WI38 (cell line): Measurements from ENCODE around the gene POLR2H.

Source experiments
- H3K4me3 ChIP-seq: 2 replicates; pipeline ENCODE4 v1.5.1; 2011; ENCODE audit warnings: low read depth, mild to moderate bottlenecking, control low read depth, low read length
- TF ChIP-seq, protein P1 (sequence below): IDR thresholded peaks from 2 replicates; pipeline ENCODE4 v1.5.1; 2012; ENCODE audit warnings: low read depth, mild to moderate bottlenecking, control low read depth, low read length

POLR2H gene

GRCh38 chr3:184359610-184360009 lies 1.9 kb upstream of the POLR2H start:
- no peak overlapping the region for H3K4me3 ChIP-seq
- TF ChIP-seq, protein P1, sequence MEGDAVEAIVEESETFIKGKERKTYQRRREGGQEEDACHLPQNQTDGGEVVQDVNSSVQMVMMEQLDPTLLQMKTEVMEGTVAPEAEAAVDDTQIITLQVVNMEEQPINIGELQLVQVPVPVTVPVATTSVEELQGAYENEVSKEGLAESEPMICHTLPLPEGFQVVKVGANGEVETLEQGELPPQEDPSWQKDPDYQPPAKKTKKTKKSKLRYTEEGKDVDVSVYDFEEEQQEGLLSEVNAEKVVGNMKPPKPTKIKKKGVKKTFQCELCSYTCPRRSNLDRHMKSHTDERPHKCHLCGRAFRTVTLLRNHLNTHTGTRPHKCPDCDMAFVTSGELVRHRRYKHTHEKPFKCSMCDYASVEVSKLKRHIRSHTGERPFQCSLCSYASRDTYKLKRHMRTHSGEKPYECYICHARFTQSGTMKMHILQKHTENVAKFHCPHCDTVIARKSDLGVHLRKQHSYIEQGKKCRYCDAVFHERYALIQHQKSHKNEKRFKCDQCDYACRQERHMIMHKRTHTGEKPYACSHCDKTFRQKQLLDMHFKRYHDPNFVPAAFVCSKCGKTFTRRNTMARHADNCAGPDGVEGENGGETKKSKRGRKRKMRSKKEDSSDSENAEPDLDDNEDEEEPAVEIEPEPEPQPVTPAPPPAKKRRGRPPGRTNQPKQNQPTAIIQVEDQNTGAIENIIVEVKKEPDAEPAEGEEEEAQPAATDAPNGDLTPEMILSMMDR = no peak

- peak overlapping the region; percentile 67 for H3K4me3 ChIP-seq
- TF ChIP-seq, protein P1 = no peak
Measured at GRCh38 chr3:184360070-184360928, 1.2 kb upstream of the POLR2H start.

- H3K4me3 ChIP-seq = peak overlapping the region; percentile 67
- TF ChIP-seq, protein P1 = no peak
Measured at GRCh38 chr3:184360929-184361531, 480 bp upstream of the POLR2H start.

- TF ChIP-seq, protein P1 = no peak
- H3K4me3 ChIP-seq = peak overlapping the region; percentile 67
Measured at GRCh38 chr3:184361932-184362667, 590 bp downstream of the POLR2H start.

GRCh38 chr3:184362668-184363546 lies 1.4 kb downstream of the POLR2H start:
- H3K4me3 ChIP-seq = peak overlapping the region; percentile 67
- TF ChIP-seq, protein P1 = peak; percentile 34

GRCh38 chr3:184366619-184367289 lies 5.2 kb downstream of the POLR2H start:
- TF ChIP-seq, protein P1 = no peak
- H3K4me3 ChIP-seq = no peak overlapping the region
